Smooth muscle cell of the brain vasculature (primary cell): Measurements from ENCODE around the gene ODAD3.
"Not testable (repeated sequence)": the region's sequence is repeated elsewhere in the genome, so short reads cannot be mapped to it uniquely, and the experiment has no call there.

Source experiments
- DNase-seq: peaks from one replicate; pipeline ENCODE4 v3.0.0-alpha.2; 2012; ENCODE audit warnings: low read depth, low spot score

ODAD3 gene

GRCh38 chr19:11437955-11438354, 3.0 kb upstream of the ODAD3 start:
- no peak for DNase-seq

GRCh38 chr19:11435833-11436313, 952 bp upstream of the ODAD3 start:
- no peak for DNase-seq

GRCh38 chr19:11434703-11435056, 241 bp downstream of the ODAD3 start:
- DNase-seq = no peak

GRCh38 chr19:11433526-11433925, 1.4 kb downstream of the ODAD3 start:
- DNase-seq = not testable (repeated sequence)

- DNase-seq = no peak
Measured at GRCh38 chr19:11426656-11427055, 8.3 kb downstream of the ODAD3 start.

- no peak for DNase-seq
Measured at GRCh38 chr19:11425719-11426457, 9.0 kb downstream of the ODAD3 start.

- no peak for DNase-seq
Measured at GRCh38 chr19:11423791-11424181, 11.1 kb downstream of the ODAD3 start.

- DNase-seq = no peak
Measured at GRCh38 chr19:11423164-11423790, 11.6 kb downstream of the ODAD3 start.

- DNase-seq = no peak
Measured at GRCh38 chr19:11422163-11423065, 12.5 kb downstream of the ODAD3 start.

- DNase-seq = no peak
Measured at GRCh38 chr19:11421371-11422098, 13.4 kb downstream of the ODAD3 start.

GRCh38 chr19:11420429-11421370, 14.2 kb downstream of the ODAD3 start:
- DNase-seq = no peak

GRCh38 chr19:11418549-11419506, 16.1 kb downstream of the ODAD3 start, which contains the start of gene RGL3:
TSS of gene RGL3 (minus strand) at chr19:11419314. CDS start at chr19:11419278, 36 bp downstream.
- DNase-seq = no peak

- DNase-seq = no peak
Measured at GRCh38 chr19:11418094-11418548, 16.8 kb downstream of the ODAD3 start.

- no peak for DNase-seq
Measured at GRCh38 chr19:11416346-11417052, 18.4 kb downstream of the ODAD3 start.

- no peak for DNase-seq
Measured at GRCh38 chr19:11414544-11414943, 20.4 kb downstream of the ODAD3 start.

- no peak for DNase-seq
Measured at GRCh38 chr19:11410682-11411081, 24.2 kb downstream of the ODAD3 start.

- DNase-seq = no peak
Measured at GRCh38 chr19:11408591-11408990, 26.3 kb downstream of the ODAD3 start.

- DNase-seq = not testable (repeated sequence)
Measured at GRCh38 chr19:11406703-11407236, 28.2 kb downstream of the ODAD3 start.
